Activated CD8-positive, alpha-beta memory T cell treated with anti-CD3 and anti-CD28 coated beads, Interleukin-2, amount 50 U/mL, for 4 hours (primary cell): ENCODE data around the gene POU2F1.
"Not testable (repeated sequence)": the region's sequence is repeated elsewhere in the genome, so short reads cannot be mapped to it uniquely, and the experiment has no call there.

Source experiments
- DNase-seq: peaks from one replicate; pipeline ENCODE4 v3.0.0-alpha.2; 2020

Gene POU2F1

DNA sequence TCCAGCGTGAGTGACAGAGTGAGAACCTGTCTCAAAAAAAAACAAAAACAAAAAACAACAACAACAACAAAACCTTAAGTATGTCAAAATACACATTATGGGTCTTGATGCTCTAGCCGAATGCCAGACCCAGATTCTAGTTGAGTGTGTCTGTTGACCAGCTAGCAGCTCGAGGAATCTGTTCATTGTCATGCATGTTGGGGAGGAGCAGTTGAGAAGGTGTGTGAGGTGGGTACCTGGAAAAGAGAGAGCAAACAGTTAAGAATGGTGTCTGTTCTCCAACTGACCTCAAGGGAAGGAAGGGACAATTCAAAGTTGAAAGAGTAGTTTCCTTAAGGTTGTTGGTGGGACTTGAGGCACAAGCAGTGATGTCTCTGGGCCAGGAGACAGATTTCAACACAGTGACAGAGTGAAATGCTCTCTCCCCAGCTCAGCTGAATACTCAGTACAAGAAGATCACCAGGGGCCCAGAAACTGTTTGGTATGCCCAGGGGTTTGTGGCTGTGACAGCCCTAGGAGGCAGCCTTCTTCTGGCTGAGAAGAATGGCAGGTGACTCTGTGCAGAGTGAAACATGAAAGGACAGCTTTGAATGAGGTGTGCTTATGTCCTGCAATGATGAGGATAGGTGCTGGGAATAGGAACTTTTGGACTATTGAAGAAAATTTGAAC is 14.4 kb upstream of the POU2F1 start:
- DNase-seq, result no peak

DNA sequence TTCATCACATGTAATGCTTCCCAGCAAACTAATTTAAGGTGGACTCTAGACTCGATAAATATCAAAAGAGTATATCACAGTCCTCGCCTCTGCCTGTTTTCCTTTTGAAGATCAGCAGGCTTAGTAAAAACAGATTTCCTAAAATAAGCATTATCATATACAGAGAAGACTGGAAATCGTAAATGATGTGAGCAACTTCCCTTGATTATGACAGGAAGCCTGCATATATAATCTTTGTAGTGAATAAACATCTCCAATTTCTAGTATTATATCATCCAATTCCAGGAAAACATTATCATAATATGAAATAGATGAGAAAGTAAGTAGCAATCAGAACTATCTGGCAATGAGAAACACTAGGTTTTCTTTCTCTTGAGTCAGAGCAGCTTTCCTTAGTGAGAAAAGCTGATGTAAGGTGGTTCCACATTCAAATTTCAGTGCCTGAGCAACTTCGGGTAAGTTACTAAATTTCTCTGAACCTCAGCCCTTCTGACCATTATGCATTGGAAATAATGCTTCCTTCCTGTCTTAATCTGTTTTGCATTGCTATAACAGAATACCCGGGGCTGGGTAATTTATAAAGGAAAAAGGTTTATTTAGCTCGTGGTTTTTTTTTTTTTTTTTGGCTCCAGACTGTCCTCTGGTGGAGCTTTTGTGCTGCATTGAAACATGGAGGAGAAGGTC is 12.6 kb upstream of the POU2F1 start:
- DNase-seq, result no peak

DNA sequence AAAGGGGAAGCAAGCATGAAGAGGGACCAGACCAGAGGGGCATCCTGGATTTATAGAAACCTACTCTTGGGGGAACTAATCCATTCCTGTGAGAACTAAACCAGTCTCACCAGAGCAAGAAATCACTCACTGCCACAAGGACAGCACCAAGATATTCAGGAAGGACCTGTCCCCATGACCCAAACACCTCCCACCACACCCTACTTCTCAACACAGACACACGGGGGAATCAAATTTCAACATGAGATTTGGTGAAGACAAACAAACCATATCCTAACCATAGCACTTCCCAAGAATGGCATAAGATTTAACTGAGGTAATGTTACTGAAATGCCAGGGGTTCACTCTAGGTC is 12.1 kb upstream of the POU2F1 start:
- DNase-seq, result no peak

DNA sequence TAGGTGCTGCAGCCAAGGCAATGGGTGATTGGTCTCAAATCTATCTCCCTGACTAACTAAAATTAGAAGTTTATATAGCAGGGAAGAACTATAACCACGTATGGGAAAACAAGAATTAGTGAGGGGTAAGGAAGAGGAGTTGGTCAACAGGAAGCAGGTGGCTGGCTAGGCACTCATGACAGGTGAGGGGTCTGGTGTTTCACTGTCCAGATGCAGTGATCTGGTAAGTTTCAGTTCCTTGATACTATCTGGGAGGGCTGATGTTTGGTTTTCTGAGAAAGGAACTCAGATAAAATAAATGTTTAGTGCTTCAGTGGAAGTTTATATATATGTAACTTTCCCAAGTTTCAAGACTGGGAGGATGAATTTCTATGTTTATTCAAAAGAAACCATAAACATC is 11.6 kb upstream of the POU2F1 start:
- no peak for DNase-seq

DNA sequence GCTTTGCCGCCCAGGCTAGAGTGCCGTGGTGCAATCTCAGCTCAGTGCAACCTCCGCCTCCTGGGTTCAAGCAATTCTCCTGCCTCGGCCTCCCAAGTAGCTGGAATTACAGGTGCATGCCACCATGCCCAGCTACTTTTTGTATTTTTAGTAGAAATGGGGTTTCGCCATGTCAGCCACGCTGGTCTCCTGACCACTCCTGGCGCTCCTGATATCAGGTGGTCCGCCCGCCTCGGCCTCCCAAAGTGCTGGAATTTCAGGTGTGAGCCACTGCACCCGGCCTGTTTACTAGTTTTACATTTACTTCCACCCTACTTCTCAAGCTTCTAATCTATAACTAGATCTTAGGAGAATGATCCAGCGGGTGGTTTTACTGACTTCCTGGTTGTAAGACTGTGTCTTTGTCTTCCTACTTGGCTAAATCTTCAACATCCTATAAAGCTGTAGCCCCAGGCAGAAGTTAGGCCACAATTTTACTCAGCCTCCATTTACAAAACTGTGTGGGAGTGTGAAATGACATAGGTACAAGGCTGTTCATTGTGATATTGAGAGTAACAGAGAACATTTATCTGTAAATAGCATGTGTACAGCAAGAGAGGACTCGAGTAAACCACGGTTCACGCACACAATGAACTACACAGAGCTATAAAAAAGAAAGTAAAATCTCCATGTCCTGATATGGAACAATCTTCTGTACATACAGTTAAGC is 9.6 kb upstream of the POU2F1 start:
- DNase-seq, result no peak

DNA sequence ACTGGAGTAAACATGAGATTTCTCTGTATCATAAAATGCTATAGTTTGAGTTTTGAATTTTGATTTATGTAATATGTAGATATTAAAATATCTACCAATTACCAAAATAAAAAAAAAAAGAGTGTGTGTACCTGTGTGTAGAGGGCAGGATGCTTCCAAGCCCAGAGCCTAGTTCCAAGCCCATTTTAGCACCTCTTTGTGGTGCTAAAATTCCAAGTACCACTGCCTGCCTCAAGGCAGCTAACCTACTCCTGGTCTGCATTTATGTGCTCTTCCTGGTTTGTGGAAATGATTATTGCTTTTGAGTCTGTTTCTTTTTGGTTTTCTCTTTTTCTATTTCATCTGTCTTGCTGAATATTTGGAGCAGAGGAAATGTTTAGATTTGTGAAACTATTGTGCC is 8.7 kb upstream of the POU2F1 start:
- DNase-seq, result no peak

DNA sequence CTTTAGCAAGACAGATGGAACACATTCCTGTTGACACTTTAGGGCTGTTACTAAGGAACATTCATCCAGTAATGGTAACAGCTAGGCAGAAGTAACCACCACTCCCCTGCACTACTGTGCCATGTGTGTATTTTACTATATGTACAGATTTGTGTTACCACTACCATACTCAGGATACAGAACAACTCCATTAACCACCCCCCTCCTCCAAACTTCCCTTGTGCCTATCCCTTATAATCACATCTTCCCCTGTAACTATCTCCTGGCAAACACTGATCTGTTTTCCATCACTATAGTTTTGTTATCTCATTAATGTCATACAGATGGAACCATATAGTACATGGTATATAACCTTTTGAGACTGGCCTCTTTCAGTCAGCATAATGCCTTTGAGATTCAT is 3.9 kb upstream of the POU2F1 start:
- DNase-seq, result no peak

DNA sequence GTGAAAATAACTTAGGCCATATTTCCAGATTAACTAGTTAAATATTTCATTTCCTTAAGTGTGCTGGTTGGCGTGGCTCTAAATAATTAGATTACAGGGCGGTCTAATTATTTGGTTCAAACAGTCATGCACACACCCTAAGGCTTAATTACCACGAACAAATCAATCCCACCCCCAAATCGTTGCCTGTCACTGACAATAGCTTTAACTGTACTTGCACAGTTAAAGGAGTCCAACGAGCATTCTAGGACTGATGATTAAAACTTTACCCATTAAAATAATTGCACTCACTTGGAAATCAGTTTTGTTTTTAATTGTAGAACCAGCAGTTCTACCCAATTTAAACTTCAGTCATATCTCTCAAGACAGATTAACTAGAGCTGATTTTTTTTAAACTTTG is 1.5 kb upstream of the POU2F1 start:
- no peak for DNase-seq

DNA sequence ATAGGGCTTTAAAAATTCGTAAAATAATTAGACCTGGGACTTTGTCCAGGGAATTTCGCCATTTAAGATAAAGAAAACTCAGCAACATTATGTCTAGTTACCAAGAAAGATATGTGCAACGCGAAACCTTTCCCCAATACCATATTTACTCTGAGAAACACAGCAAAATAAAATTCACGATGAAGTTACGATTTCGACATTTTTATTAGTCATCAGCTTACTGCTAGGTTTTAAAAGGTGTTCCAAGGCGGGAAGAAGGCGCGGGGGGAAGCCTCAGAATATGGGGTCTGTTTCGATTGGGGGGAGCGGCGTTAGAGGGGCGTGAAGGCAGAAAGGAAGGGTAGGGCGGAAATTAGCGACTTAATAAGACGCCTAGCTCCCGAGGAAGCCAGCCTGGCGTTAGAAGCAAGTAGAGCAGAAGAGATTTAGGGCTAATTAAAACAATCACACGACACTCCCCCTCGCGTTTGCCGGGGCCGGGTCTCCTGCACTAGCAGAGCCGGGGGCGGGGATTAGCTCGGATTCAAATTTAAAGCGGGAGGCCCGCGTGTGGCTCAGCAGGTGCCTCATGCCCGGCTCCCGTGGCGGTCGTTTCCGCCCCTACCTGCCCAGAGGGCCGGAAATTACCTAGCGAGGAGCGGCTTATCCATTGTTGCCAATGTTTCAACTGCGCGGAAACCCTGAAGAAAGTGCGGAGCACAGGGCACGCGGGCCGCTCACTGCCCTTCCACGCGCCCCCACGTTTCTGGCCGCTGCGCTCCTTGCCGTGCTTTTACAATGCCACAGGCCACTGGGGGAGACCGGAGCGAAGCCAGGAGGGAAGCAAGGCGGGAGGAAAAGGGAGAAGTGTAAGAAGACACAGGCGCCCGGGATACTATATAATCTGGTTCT is 795 bp upstream of the POU2F1 start:
- peak; percentile 88 for DNase-seq

DNA sequence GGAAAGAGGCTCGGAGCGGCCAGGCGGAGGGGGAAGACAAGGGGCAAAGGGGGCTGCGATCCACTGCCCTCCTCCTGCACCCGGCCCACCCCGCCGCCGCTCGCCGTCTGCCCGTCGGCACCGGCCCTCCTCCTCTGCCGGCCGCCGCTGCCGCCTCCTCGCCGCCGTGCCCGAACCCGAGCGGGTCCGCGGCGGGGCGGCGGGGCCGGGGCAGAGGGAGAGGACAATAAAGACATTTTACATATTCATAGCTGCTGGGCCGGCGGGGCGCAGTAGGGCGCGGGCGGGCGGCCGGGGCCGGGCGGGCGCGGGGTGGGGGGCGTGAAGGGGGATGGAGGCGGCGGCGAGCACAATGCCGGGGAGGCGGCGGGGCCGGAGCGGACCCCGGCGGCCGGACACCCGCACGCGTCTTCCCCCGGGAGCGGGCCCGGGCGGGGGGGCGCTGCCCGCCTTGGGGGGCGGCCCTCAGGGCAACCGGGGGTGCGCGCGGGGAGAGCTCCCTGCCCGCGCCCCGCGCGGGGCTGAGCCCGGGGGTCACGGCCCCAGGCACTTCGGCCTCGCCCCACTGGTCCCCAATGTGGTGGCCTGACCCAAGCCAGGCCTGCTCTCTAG is 546 bp downstream of the POU2F1 start:
- DNase-seq, result peak; percentile 31

DNA sequence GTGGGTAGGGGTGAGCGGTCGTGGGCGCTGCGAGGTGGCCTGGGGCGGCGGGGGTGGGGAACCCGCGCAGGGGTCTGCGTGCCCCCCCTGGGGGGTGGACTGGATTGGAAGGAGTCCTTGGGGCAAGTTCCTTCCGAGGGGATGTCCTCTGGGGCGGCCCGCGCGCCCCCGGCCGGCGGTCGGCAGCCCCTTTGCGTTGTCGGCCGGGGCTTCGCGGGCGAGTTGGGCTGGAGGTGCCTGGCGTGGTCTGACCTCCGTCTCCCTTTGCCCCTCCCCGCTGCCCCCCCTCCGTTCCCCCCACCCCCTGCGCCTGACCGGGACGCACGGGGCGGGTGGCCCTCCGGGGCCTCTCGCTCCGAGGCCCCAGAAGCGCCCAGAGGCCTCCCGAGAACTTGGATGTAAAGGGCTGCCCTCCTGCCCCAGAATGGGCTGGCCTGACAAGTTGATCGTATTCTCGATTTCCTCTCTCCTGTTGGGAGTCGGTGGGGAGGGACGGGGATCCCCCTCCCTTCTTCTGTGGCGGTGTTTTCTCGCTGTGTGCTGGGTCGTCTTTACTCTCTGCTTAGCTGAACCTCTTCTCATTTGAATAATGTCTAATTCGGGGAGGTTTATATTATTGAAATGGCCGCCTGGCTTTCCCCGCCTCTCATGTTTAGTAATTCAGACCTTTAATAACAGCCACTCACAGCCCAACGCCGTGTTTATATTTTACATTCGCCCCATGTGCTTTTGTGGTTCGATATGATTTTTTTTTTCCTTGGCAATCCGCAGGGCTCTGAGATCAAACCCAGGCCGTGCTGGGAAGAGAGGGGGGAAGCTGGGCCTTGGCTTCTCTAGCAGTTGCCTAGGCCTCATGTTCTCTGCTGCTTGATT is 1.3 kb downstream of the POU2F1 start:
- peak; percentile 59 for DNase-seq

DNA sequence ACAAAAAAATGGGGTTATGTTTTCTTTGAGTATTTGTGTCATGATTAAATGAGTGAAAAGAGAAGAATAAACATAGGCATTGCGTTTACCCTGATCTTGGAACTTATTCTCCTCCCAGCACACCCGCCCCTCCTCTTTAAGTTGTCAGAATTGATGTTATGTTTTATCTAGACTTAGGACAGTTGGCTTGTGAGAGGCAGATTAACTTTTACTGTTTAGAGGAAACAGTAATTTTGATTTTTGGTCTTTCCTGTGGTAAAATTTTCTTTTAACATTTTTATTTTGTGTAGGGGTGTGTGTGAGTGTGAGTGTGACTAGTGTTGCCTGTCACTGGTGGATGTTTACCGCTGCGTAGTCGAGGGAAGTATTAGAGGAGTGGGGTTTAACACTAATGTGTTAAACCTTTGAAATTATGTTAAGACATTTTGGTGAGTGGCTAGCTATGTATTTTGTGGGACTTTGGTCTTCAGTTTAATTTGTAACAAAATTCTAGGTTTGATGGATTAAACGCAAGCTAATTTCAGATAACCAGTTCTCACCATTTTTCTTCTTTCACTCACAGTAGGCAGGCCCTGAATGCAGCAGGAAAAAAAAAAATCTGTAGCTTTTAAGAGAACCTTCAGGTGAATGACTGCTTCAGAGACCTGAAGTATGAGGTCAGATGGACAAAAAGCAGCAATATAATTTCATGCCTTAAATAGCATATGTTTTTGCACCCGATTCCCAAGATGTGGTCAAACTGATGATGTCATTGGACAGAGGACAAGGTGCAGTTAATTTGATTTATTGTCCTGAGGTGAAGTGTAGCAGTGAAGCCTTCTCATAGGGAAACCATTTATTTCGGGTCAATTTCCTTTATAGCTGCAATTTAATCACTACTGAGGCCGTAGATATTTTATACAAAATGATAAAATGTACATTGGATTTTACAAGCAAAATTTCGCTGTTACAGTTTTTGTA is 2.7 kb downstream of the POU2F1 start:
- DNase-seq, result no peak

DNA sequence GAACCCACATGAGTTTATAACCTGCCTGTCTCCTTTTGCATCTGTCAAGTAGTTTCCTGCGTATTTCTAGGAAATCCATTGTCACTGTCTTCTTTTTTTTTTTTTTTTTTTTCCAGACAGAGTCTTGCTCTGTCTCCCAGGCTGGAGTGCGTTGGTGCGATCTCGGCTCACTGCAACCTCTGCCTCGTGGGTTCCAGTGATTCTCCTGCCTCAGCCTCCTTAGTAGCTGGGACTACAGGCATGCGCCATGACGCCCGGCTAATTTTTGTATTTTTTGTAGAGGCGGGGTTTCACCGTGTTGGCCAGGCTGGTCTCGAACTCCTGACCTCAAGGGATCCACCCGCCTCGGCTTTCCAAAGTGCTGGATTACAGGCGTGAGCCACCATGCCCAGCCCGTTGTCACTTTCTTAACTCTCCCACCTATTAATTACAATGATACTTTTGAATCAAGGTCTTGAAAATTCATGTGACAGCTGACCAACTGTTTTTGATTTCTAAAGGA is 4.1 kb downstream of the POU2F1 start:
- DNase-seq, result not testable (repeated sequence)

DNA sequence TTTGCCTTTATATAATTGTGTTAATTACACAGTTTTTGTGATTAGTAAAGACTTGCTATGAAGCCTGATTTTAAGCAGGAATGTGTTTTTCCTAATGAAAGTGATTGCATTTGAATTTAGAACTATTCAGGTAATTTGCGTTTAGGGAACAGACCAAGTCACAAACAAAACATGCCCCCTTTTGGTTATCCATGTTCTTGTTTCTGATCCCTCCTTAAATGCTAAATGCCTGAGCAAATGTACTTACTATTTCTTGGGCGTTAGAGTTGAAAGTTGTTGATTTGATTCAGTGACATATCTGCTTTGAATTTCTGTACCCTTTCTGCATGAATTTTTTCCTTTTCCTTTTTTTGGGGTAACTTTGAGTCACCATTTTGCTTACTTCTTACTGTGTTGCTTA is 5.2 kb downstream of the POU2F1 start:
- DNase-seq, result no peak

DNA sequence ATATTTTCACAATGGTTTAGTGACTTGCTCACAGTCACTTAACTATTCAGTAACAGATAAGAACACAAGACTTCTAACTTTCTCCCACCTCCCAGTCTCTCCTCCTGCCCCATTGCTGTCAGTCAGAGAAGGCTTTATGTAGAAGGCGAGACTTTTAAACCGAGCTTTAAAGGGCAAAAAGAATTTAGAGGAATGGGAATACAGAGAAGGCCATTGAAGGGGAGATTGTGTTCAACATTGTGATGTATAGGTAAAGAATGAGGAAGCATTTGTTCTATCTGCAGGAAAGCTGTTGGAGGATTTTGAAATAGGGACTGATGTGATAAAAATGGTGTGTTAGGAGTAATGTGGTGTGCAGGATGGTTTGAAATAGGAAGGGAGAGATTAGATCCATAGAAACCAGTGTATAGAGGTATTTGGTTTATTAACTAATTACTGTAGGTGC is 7.3 kb downstream of the POU2F1 start:
- no peak for DNase-seq

DNA sequence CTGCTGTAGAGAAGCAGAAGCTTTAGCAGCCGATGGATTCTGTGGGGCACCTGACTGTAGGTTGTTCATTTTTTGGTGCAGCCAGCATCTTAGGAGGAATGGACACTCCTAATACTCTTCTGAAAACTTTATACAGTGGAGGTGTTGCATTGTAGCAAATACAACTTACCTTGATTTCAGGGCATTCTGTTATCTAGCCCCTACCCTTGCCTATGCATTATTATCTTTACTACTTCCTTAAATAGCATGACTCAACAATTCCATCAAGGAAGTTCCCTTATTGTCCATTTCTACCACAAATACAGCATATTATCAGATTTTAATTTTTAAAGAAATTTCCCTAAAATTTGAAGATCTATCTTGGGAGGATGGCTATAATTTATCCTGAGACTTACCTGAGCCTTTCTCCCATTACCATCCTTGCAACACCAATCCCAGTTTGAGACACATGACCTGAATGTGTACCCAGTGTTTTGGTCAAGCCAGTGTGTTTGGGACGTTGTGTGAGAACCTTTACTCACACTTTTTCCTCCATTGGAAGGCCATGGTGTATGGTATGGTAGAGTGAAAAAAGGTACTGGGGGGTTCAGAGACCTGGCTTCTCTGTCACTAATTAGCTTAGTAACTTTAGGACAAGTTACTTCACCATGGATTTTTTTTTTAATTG is 9.2 kb downstream of the POU2F1 start:
- no peak for DNase-seq

DNA sequence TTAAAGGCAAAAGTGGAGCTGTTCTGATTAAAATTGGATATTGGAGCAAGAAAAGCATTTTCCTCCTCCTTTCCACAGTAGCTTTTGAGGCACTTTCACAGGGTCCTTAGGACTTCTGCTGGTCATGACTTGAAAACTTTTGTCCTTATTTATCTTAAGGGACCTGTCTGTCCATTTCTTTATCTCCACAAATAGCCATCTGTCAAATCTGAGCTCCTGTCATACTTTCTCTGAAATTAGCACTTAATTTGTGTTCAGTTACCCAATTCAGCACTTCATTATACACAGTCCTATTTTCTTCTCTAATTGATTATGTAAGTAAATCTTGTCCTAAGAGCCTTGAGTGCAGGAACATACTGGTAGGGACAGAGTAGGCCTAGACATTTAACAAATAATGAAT is 9.8 kb downstream of the POU2F1 start:
- DNase-seq, result no peak

DNA sequence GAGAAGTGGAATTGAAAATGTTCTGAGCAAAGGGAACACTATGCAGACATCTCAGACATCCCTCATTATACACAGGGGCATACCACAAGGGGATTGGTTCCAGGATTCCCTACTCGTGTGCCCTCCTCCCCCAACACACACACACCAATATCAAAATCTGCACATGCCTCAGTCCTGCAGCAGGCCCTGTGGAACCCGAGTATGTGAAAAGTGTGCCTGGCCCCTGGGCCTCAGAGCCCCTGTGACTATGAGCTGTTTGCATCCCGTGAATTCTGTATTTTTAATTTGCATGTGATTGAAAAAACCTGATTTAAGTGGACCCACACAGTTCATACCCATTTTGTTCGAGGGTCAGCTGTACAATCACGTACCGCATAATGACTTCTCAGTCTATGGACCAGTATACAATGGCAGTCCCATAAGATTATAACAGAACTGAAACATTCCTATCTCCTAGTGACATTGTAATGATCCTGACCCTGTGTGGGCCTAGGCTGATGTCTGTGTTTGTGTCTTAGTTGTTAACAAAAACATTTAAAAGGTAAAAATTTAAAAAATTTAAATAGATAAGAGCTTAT is 11.3 kb downstream of the POU2F1 start:
- no peak for DNase-seq

DNA sequence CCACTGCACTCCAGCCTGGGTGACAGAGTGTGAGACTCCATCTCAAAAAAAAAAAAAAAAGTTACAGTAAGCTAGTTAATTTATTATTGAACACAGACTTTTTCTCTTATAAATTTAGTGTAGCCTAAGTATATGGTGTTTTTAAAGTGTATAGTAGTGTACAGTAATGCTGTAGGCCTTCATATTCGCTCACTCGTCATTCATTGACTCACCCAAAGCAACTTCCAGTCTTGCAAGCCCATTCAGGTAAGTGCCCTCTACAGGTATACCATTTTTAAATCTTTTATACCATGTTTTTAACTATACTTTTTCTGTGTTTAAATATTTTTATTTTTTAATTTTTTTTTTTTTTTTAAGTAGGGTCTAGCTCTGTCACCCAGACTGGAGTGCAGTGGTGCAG is 12.1 kb downstream of the POU2F1 start:
- DNase-seq, result no peak
